HG03064 (cell line): ENCODE data around the gene CENPB.

Experiments used
- ATAC-seq: cut with Tn5 transposase; IDR thresholded peaks from one replicate; pipeline ENCODE4 v1.9.1; 2021; ENCODE audit warnings: low read depth; ENCODE audit not compliant: unreplicated experiment

CENPB gene

GRCh38 chr20:3751305-3751674 is 35.2 kb downstream of the CENPB start:
- no peak for ATAC-seq

DNA sequence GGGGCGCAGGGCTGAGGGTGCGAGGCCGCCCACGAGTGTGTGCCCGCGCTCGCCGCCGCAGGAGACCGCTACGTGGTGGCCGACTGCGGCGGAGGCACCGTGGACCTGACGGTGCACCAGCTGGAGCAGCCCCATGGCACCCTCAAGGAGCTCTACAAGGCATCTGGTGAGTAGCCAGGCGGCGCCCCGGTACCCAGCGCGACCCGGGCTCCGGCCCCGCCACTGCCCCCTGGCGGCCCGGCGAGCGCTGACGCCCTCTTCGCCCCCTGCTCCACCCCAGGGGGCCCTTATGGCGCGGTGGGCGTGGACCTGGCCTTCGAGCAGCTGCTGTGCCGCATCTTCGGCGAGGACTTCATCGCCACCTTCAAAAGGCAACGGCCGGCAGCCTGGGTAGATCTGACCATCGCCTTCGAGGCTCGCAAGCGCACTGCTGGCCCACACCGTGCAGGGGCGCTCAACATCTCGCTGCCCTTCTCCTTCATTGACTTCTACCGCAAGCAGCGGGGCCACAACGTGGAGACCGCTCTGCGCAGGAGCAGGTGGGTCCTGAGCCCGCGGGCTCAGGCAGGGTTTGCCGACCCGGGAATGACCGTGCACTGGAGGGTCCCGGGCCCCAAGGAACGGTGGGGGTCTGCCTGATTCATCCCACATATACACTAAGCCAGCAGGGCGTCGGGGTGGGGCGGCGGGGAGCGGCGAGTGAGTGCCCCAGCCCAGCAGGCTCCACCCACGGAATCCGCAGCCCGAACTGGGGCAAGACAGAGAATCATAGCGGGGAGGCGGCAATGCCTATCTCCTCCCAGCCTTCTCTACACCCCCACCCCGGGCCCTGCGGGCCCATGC is 36.6 kb downstream of the CENPB start:
- ATAC-seq, result no peak

DNA sequence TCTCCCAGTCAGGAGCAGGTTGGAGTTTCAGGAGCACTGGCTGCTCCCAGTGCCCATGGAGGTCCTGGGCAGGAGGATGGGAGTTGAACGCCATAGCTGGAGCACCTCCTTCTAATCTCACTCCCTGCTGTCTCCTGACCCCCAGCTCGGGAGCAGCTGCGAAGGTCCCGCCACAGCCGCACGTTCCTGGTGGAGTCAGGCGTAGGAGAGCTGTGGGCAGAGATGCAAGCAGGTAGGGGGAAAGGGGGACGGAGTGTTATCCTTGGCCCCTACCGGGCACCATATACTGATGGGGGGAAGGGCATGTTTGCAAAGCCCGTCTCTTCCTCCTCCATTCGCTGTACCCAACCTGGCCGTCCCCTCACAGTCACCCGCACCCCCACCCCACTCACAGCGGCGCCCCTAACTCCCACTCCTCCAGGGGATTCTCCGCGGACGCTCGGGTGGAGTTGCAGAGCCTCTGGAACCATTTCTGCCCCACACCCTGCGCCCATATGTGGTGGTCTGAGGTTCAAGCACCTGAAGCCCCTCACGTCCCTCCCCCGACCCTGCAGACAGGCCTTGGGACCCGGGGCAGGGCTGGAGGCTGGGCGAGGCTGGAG is 37.4 kb downstream of the CENPB start:
- no peak for ATAC-seq

DNA sequence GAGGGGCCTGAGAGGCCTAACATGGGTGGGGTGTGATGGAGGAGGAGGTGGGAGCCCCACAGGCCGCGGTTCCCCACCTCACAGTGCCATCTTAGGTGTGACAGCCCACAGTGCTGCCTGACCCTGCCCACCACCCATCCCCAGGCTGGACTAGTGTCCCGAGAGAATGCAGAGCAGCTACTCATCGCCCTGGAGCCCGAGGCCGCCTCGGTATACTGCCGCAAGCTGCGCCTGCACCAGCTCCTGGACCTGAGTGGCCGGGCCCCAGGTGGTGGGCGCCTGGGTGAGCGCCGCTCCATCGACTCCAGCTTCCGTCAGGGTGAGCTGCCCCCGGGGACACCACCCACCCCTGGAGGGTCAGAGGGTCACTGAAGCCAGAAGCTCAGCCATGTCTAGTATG is 38.5 kb downstream of the CENPB start:
- ATAC-seq, result no peak

DNA sequence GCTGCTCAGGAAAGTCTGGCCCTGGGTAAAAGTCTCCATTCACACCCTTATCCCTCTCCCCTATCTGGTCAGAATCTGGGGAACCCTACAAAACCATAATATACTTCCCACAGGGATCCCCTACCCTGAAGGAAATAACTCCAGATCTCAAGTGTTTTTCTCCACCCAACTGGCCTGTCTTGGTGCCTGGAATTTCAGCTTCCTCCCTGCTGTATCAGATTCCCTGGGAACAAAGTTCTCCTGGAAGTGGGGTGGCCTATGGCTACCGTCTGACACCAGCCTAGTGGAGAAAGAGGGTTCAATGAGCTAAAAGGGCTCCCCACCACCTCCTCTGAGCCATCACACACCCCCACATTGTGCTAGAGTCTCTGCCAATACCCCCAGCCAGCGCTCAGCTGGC is 39.1 kb downstream of the CENPB start:
- no peak for ATAC-seq

DNA sequence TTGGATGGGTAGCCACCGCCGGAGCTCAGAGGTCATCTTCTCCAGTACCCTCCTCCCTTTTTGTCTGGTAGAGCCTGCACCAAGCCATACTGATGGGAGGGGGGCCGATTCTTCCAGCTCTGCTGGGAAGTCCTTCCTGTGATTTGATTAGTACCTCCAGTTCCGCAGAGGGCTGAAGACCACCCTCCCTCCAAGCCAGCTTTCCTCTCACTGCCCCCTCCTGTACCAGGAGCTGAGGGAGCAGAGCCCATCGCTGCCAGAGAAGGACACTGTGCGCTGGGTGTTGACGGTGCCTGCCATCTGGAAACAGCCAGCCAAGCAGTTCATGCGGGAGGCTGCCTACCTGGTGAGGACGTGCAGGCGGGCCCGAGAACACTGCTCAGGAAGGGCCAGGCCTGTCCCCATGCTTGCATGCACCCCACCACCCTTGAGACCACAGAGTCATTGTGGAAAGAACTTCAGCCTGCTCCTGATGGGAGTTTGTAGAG is 40.8 kb downstream of the CENPB start:
- ATAC-seq, result no peak

DNA sequence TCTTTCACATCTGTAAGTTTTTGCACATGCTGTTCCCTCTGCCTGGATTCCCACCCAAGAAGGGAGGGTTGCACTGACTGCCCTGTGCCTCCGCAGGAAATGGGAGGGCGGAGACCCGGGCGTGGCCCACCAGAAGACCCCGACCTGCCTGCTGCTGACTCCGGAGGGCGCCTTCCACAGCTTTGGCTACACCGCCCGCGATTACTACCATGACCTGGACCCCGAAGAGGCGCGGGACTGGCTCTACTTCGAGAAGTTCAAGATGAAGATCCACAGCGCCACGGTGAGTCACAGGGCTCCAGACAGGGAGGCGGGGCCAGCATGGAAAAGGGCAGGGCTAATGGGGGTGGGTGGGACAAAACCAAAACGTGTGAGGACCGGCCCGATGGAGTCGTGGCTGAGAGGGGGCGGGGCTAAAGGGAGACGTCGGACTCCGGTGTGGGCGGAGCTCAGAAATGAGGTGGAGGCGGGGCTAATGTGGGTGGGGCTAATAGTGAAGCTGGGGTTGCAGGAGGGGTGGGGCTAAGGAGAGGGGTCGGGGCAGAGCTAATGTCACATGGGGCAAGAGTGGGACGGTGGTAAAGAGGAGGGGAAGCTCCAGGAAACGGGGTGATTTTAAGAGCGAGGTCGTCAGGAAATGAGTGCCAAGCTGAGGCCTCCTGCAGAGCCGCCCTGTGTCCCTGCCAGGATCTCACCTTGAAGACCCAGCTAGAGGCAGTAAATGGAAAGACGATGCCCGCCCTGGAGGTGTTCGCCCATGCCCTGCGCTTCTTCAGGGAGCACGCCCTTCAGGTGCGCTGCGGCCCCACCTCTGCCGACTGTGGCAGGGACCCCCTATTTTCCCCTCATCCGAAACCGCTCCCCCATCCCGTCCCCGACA is 41.5 kb downstream of the CENPB start:
- ATAC-seq, result no peak

GRCh38 chr20:3744037-3744436 is 42.5 kb downstream of the CENPB start:
- no peak for ATAC-seq

- ATAC-seq, result no peak
These were observed 43.3 kb downstream of the CENPB start for GRCh38 chr20:3743251-3743650.

GRCh38 chr20:3741836-3742458 is 44.6 kb downstream of the CENPB start:
- no peak for ATAC-seq

- ATAC-seq, result no peak
These were observed 45.8 kb downstream of the CENPB start for GRCh38 chr20:3740615-3741301.

DNA sequence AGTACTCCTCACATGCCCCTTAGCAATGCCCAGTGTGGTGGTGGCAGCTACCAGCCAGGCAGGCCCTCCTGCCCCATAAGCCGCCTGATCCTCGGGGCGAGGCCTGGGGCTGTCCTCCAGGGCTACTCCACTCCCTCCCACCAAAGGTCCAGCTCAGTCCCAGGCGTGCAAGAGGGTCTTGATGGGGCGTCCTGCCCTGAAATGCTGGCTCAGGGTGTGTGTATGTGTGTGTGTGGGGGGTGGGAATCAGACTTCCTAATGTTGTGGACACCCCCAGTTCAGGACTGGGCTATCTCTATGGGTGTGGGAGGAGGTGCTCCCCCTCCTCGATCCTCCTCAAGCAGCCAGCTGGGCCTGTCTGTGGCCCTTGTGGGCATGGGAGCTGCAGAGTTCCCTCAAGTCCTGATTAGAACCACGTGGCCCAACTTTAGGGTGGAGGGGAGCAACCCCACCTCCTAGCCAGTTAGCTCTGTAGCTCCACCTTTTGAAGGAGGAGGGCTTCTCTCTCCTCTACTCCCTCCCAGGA is 46.6 kb downstream of the CENPB start:
- no peak for ATAC-seq

GRCh38 chr20:3739054-3739925 is 47.2 kb downstream of the CENPB start:
- ATAC-seq, result no peak

DNA sequence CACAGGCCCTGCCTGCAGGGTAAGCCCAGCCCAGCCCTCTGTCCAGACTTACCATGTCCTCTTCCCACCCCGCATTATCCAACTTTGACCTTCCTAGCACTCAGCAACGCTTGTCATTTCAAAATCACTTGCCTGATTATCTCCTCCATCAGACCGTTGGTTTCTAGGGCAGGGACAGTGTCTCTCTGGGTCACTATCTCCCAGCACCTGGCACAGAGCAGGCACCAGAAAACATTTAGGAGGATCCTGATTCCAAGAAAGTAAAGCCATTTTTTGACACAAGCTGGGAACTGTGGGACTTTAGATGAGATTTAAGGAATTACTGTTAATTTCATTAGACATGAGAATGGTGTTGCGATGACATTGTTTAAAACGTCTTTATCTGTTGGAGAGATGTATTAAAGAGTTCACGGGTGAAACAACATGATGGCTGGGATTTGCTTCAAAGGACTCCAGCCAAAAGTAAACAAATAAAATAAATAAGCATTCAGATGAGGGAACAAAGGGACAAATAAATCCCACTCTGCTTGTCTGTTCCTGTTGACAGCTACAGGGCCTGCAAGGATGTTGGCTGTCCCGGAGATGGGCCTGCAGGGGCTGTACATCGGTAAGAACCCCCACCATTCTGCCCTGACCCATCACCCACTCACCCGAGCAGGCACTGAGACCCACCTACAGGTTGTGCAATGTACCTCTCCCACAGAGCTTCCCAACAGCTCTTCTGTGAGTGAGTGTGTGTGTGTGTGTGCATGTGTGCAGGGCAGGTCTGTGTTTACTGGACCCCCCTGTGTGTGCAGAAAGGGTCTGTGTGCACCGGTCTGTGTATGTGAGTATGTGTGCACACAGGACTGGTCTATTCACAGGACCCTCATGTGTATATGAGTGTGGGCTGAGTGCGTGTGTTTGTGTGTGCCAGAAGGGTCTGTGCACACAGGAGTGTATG is 48.2 kb downstream of the CENPB start:
- no peak for ATAC-seq

DNA sequence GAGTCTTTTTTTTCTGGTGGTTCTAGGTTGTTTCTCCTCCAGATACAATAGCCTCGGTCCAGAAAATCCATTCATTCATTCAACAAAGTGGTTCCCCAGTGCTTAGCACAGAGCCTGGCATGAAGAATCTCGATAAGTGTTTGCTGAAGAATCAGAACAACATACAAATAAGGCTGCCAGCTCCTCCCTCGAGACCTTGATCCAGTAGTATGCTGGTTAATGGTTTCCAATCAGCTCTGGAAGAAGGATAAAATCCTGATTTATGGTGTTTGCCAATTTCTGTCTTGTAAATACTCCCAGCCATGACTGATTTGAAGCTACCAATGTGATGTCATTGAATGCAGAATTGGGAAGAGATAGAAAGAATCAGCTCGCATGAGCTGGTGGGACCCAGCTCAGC is 50.8 kb downstream of the CENPB start:
- ATAC-seq, result no peak

DNA sequence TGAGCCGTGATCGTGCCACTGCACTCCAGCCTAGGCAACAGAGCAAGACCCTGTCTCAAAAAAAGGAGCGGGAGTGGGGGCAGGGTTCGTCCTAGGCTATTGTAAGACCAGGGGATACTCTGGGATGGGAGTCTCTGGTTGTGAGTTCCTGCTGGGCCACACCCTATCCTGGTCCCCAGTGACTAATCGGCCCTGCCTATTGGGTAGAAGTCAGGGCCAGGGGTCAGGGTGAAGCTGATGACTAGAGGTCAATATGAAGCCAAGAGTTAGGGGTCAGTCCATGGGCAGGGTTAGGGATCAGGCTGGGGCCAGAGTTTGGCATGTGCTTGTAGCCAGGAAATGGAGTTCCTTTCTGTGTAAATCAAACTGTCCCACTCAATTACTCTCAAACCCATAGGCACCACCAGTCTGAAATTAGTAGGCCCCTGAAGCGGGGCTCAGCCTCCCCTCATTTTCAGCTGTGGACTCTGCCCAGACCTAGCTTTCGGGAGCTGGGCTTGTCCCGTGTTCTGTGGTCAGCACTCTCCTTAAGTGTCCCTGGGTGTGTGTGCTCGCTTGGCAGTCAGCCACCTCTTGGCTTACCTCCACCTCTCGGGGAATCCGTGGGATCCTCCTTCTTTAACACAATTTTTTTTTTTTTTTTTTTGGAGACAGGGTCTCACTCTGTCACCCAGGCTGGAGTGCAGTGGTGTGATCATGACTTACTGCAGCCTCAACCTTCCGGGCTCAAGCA is 52.3 kb downstream of the CENPB start:
- no peak for ATAC-seq
